ENCODE data around the gene MVK. TPM values are rescaled to one million over a fixed set of nuclear protein-coding genes. Genes with fewer than 3 reads are reported as not detected.

MVK gene
- polyA plus RNA-seq, 1 donor (not counting 4 experiments of a cell fraction or from before 2014, with no cell fraction given): 26.7 TPM

GRCh38 chr12:109630107-109630506, 56.5 kb downstream of the MVK start:
- Histone ChIP-seq H3K4me1 (ENCODE audit: control insufficient read depth, extremely low read depth, insufficient read depth, low read length) (no peaks in the 10 kb centered on the region), H3K36me3 (ENCODE audit: control insufficient read depth in 2 of 2, extremely low read depth in 1 of 2, insufficient read depth in 2 of 2, low read length in 2 of 2) (no peaks in the 10 kb centered on the region), H3K9ac (ENCODE audit: control insufficient read depth, extremely low read depth, insufficient read depth, low read length) (no peak overlapping the region), H3K79me2 (ENCODE audit: control insufficient read depth, insufficient read depth, low read length) (no peaks in the 10 kb centered on the region), H3K4me3 (ENCODE audit: control insufficient read depth in 2 of 3, extremely low read depth in 1 of 3, insufficient read depth in 2 of 3, low read depth in 1 of 3, low read length in 3 of 3) (no peak overlapping the region), H3K9me3 (ENCODE audit: control insufficient read depth, low read depth, low read length) (no peaks in the 10 kb centered on the region), H3K4me2 (ENCODE audit: control insufficient read depth, extremely low read depth, insufficient read depth, low read depth, low read length) (no peak overlapping the region), H3K27me3 (ENCODE audit: control insufficient read depth, extremely low read depth, insufficient read depth, low read length) (peaks cover 19% of the 10 kb centered on the region), H3K9me1 (ENCODE audit: control insufficient read depth, extremely low read depth, insufficient read depth, low read length) (no peaks in the 10 kb centered on the region), H4K20me1 (ENCODE audit: control insufficient read depth, extremely low read depth, insufficient read depth, low read length) (no peaks in the 10 kb centered on the region), H2AFZ (ENCODE audit: control insufficient read depth, low read length) (no peak overlapping the region), H3K27ac (ENCODE audit: control insufficient read depth, insufficient read depth, low read length) (no peak overlapping the region)
- TF ChIP-seq CTCF (optimal IDR thresholded peaks at IDR 0.05 in 1 of 3, IDR thresholded peaks at IDR 0.05 in 1 of 3, conservative IDR thresholded peaks at IDR 0.05 in 1 of 3; ENCODE audit: extremely low read depth in 1 of 3, insufficient read depth in 2 of 3, low read length in 3 of 3): no peak
- TF ChIP-seq EZH2 (IDR thresholded peaks at IDR 0.05; ENCODE audit: low read length): no peak
- dilution Hi-C loops (cut with MboI; ENCODE audit: extremely low pct_ligation_motif_present, low sequenced_read_pairs): loop anchor here (25.0 kb wide), 1 partner anchor 157 kb away; no protein-coding TSS in a partner anchor
- no peak for FAIRE-seq
- DNase-seq (ENCODE audit: low read depth, low spot score): no peak

- dilution Hi-C loops (cut with MboI; ENCODE audit: extremely low pct_ligation_motif_present, low sequenced_read_pairs): loop anchor here (25.0 kb wide), 1 partner anchor 156 kb away; no protein-coding TSS in a partner anchor
- no peaks in the 10 kb centered on the region for H3K79me2 ChIP-seq (ENCODE audit: control insufficient read depth, insufficient read depth, low read length)
- no peak overlapping the region for H3K4me3 ChIP-seq (ENCODE audit: control insufficient read depth in 2 of 3, extremely low read depth in 1 of 3, insufficient read depth in 2 of 3, low read depth in 1 of 3, low read length in 3 of 3)
- no peak overlapping the region for H2AFZ ChIP-seq (ENCODE audit: control insufficient read depth, low read length)
- H3K4me1 ChIP-seq (ENCODE audit: control insufficient read depth, extremely low read depth, insufficient read depth, low read length): no peaks in the 10 kb centered on the region
- H3K4me2 ChIP-seq (ENCODE audit: control insufficient read depth, extremely low read depth, insufficient read depth, low read depth, low read length): no peak overlapping the region
- no peaks in the 10 kb centered on the region for H3K9me1 ChIP-seq (ENCODE audit: control insufficient read depth, extremely low read depth, insufficient read depth, low read length)
- H4K20me1 ChIP-seq (ENCODE audit: control insufficient read depth, extremely low read depth, insufficient read depth, low read length): no peaks in the 10 kb centered on the region
- TF ChIP-seq EZH2 (IDR thresholded peaks at IDR 0.05; ENCODE audit: low read length): no peak
- no peak for TF ChIP-seq CTCF (optimal IDR thresholded peaks at IDR 0.05 in 1 of 3, IDR thresholded peaks at IDR 0.05 in 1 of 3, conservative IDR thresholded peaks at IDR 0.05 in 1 of 3; ENCODE audit: extremely low read depth in 1 of 3, insufficient read depth in 2 of 3, low read length in 3 of 3)
- H3K27me3 ChIP-seq (ENCODE audit: control insufficient read depth, extremely low read depth, insufficient read depth, low read length): peaks cover 19% of the 10 kb centered on the region
- DNase-seq (ENCODE audit: low read depth, low spot score): no peak
- H3K9me3 ChIP-seq (ENCODE audit: control insufficient read depth, low read depth, low read length): peaks cover 4% of the 10 kb centered on the region
- no peak overlapping the region for H3K27ac ChIP-seq (ENCODE audit: control insufficient read depth, insufficient read depth, low read length)
- no peaks in the 10 kb centered on the region for H3K36me3 ChIP-seq (ENCODE audit: control insufficient read depth in 2 of 2, extremely low read depth in 1 of 2, insufficient read depth in 2 of 2, low read length in 2 of 2)
- no peak for FAIRE-seq
- no peak overlapping the region for H3K9ac ChIP-seq (ENCODE audit: control insufficient read depth, extremely low read depth, insufficient read depth, low read length)
Observed at GRCh38 chr12:109630815-109631214, 57.2 kb downstream of the MVK start.
